Measurements from ENCODE around the gene METTL9.
A peak's percentile ranks its signal among the peaks of the same experiment; 100 is the strongest.

DNA sequence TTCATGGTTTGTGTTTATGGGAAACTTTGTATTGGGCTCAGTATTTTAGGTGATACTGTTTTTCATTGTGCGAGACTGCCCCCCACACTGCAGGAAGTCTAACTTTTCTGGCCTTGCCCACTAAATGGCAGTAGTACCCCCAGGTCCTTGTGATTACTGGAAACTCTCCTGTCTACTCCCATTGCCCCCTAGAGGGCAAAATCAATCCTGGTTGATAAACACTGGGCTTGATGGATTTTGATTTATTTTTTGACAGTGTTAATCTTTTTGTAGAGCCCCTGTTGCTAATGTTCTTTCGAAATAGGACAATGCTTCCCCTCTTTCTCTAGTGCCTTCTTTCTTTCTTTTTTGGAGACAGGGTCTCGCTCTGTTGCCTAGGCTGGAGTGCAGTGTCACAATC, 15.5 kb downstream of the METTL9 start:
- TF ChIP-seq, protein P1, sequence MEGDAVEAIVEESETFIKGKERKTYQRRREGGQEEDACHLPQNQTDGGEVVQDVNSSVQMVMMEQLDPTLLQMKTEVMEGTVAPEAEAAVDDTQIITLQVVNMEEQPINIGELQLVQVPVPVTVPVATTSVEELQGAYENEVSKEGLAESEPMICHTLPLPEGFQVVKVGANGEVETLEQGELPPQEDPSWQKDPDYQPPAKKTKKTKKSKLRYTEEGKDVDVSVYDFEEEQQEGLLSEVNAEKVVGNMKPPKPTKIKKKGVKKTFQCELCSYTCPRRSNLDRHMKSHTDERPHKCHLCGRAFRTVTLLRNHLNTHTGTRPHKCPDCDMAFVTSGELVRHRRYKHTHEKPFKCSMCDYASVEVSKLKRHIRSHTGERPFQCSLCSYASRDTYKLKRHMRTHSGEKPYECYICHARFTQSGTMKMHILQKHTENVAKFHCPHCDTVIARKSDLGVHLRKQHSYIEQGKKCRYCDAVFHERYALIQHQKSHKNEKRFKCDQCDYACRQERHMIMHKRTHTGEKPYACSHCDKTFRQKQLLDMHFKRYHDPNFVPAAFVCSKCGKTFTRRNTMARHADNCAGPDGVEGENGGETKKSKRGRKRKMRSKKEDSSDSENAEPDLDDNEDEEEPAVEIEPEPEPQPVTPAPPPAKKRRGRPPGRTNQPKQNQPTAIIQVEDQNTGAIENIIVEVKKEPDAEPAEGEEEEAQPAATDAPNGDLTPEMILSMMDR (IDR thresholded peaks at IDR 0.05), result peak; percentile 33
- no peak for TF ChIP-seq ZFX (IDR thresholded peaks at IDR 0.05; ENCODE audit: borderline replicate concordance)
